Measurements from ENCODE around the gene ANKH. TPM values are rescaled to one million over a fixed set of nuclear protein-coding genes. Genes with fewer than 3 reads are reported as not detected.

The ANKH gene
- total and polyA plus RNA-seq, 4 donors, result 10.8 to 46.7 (median 17.2) TPM

DNA sequence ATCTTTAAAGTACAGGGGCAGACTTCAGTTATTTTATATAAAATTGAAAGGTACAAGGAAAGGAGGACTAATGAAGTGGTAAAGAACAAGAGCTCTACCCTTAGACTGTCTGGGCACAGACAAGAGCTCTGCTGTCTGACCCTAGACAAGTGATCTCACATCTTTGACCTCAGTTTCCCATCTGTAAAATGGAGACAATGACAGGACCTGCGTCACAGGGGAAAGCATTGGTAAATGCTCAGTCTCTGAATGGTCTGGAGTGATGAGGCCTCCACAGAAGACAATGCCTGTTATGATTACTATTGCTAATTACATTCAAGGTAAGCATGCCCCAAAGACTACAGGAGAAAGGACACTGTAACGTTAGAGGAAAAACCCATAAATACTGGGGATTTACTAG lies 37.5 kb downstream of the ANKH start:
- TF ChIP-seq, protein P1, sequence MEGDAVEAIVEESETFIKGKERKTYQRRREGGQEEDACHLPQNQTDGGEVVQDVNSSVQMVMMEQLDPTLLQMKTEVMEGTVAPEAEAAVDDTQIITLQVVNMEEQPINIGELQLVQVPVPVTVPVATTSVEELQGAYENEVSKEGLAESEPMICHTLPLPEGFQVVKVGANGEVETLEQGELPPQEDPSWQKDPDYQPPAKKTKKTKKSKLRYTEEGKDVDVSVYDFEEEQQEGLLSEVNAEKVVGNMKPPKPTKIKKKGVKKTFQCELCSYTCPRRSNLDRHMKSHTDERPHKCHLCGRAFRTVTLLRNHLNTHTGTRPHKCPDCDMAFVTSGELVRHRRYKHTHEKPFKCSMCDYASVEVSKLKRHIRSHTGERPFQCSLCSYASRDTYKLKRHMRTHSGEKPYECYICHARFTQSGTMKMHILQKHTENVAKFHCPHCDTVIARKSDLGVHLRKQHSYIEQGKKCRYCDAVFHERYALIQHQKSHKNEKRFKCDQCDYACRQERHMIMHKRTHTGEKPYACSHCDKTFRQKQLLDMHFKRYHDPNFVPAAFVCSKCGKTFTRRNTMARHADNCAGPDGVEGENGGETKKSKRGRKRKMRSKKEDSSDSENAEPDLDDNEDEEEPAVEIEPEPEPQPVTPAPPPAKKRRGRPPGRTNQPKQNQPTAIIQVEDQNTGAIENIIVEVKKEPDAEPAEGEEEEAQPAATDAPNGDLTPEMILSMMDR (IDR thresholded peaks at IDR 0.05; ENCODE audit: control extremely low read depth, extremely low read depth), result no peak
- Histone ChIP-seq H3K27ac (ENCODE audit: low read depth in 1 of 2, low read length in 1 of 2) (no peak overlapping the region), H3K36me3 (ENCODE audit: control insufficient read depth in 4 of 4, insufficient read depth in 4 of 4, low read length in 4 of 4) (no peaks in the 10 kb centered on the region), H3K4me1 (ENCODE audit: control insufficient read depth in 5 of 5, insufficient read depth in 5 of 5, low read length in 5 of 5) (peaks cover 0 to 26% (median 0%) of the 10 kb centered on the region in 5 donors), H3K27me3 (ENCODE audit: control insufficient read depth in 3 of 3, insufficient read depth in 3 of 3, low read length in 2 of 3) (no peaks in the 10 kb centered on the region), H3K9me3 (ENCODE audit: control insufficient read depth in 4 of 4, insufficient read depth in 3 of 4, low read length in 3 of 4) (no peaks in the 10 kb centered on the region), H3K4me3 (no peak overlapping the region), H3K9ac (ENCODE audit: insufficient read depth in 1 of 2, low read length in 2 of 2) (no peak overlapping the region)
- no peak for ATAC-seq (ENCODE audit: insufficient read depth, low FRiP score)
- no peak for DNase-seq
- 93 to 99% methylated on average over 2 of the region's 2 CpGs for WGBS, 2 donors

DNA sequence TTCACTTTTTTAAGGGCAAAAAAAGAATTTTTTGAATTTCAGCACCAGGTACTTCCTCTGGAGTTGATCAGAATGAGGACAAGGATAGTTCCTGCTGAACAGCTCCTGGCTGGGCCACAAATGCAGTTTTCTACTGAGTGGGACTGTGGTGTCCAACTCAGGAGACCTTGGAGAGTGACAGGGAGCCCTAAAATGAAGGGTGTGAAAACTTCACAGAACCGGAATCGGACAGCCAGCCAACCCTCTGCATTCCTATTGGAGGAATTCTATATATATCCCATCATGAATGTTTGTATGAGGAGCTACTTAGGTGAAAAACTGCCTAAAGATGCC lies 40.6 kb downstream of the ANKH start:
- H3K4me1 ChIP-seq (ENCODE audit: control insufficient read depth in 5 of 5, insufficient read depth in 5 of 5, low read length in 5 of 5), result peaks cover 0 to 26% (median 0%) of the 10 kb centered on the region in 5 donors
- no peak overlapping the region for H3K9ac ChIP-seq (ENCODE audit: insufficient read depth in 1 of 2, low read length in 2 of 2)
- TF ChIP-seq, protein P1 (IDR thresholded peaks at IDR 0.05; ENCODE audit: control extremely low read depth, extremely low read depth), result no peak
- DNase-seq (no peak), ATAC-seq (ENCODE audit: insufficient read depth, low FRiP score) (no peak)
- H3K27me3 ChIP-seq (ENCODE audit: control insufficient read depth in 3 of 3, insufficient read depth in 3 of 3, low read length in 2 of 3), result no peaks in the 10 kb centered on the region
- WGBS, 2 donors, result 91 to 97% methylated on average over 2 of the region's 2 CpGs
- H3K4me3 ChIP-seq, result no peak overlapping the region
- H3K27ac ChIP-seq (ENCODE audit: low read depth in 1 of 2, low read length in 1 of 2), result peak overlapping the region in 1 of 2 donors; percentile 1
- H3K9me3 ChIP-seq (ENCODE audit: control insufficient read depth in 4 of 4, insufficient read depth in 3 of 4, low read length in 3 of 4), result no peaks in the 10 kb centered on the region
- no peaks in the 10 kb centered on the region for H3K36me3 ChIP-seq (ENCODE audit: control insufficient read depth in 4 of 4, insufficient read depth in 4 of 4, low read length in 4 of 4)

GRCh38 chr5:14830210-14831005 lies 41.2 kb downstream of the ANKH start:
- Histone ChIP-seq H3K27me3 (ENCODE audit: control insufficient read depth in 3 of 3, insufficient read depth in 3 of 3, low read length in 2 of 3) (no peaks in the 10 kb centered on the region), H3K9ac (ENCODE audit: insufficient read depth in 1 of 2, low read length in 2 of 2) (no peak overlapping the region), H3K27ac (ENCODE audit: low read depth in 1 of 2, low read length in 1 of 2) (peak overlapping the region in 1 of 2 donors; percentile 1), H3K9me3 (ENCODE audit: control insufficient read depth in 4 of 4, insufficient read depth in 3 of 4, low read length in 3 of 4) (no peaks in the 10 kb centered on the region), H3K4me3 (no peak overlapping the region), H3K36me3 (ENCODE audit: control insufficient read depth in 4 of 4, insufficient read depth in 4 of 4, low read length in 4 of 4) (no peaks in the 10 kb centered on the region), H3K4me1 (ENCODE audit: control insufficient read depth in 5 of 5, insufficient read depth in 5 of 5, low read length in 5 of 5) (peaks cover 0 to 26% (median 0%) of the 10 kb centered on the region in 5 donors)
- WGBS, 2 donors, result 91 to 96% methylated on average over 12 of the region's 12 CpGs
- TF ChIP-seq, protein P1 (IDR thresholded peaks at IDR 0.05; ENCODE audit: control extremely low read depth, extremely low read depth), result no peak
- no peak for DNase-seq
- ATAC-seq (ENCODE audit: insufficient read depth, low FRiP score), result no peak
